Spleen (tissue), 11 donors: Measurements from ENCODE around the gene CSNK2A1. TPM values are rescaled to one million over a fixed set of nuclear protein-coding genes. Genes with fewer than 3 reads are reported as not detected.
"Not testable (repeated sequence)": the region's sequence is repeated elsewhere in the genome, so short reads cannot be mapped to it uniquely, and the experiment has no call there.

Experiments used
- DNase-seq: peaks from one replicate; pipeline ENCODE4 v3.0.0-alpha.2; 2020
- H3K27ac ChIP-seq, 8 donors: fragments of 200-600 bp; sonication (generic) in 7 of 8; 1 replicate in 4 of 8; 2 replicates in 4 of 8; pipeline versions ENCODE4 v1.5.0 to v1.8.0; 2016 to 2021; ENCODE audit warnings: inconsistent platforms in 4 of 8, mild to moderate bottlenecking in 4 of 8, moderate library complexity in 1 of 8
- H3K27me3 ChIP-seq, 7 donors: fragments of 200-600 bp; sonication (generic) in 6 of 7; replicated peaks in 1 of 7; 1 replicate in 4 of 7; 2 replicates in 3 of 7; pipeline versions ENCODE4 v1.5.0 to v1.8.0; 2016 to 2021; ENCODE audit warnings: inconsistent platforms in 3 of 7, mild to moderate bottlenecking in 1 of 7
- H3K36me3 ChIP-seq, 6 donors: fragments of 200-600 bp; sonication (generic) in 5 of 6; 1 replicate in 4 of 6; 2 replicates in 2 of 6; pipeline versions ENCODE4 v1.5.0 to v1.8.0; 2016 to 2021; ENCODE audit warnings: inconsistent platforms in 2 of 6
- H3K4me1 ChIP-seq, 6 donors: fragments of 200-600 bp; sonication (generic) in 5 of 6; 1 replicate in 3 of 6; 2 replicates in 3 of 6; pipeline versions ENCODE4 v1.5.0 to v1.8.0; 2016 to 2021; ENCODE audit warnings: inconsistent platforms in 3 of 6
- H3K4me3 ChIP-seq, 8 donors: fragments of 200-600 bp; sonication (generic) in 7 of 8; 1 replicate in 4 of 8; 2 replicates in 4 of 8; pipeline versions ENCODE4 v1.5.0 to v1.8.0; 2016 to 2021; ENCODE audit warnings: inconsistent platforms in 4 of 8, mild to moderate bottlenecking in 4 of 8, moderate library complexity in 2 of 8
- H3K9me3 ChIP-seq, 8 donors: fragments of 200-600 bp; sonication (generic) in 7 of 8; 1 replicate in 4 of 8; 2 replicates in 4 of 8; pipeline versions ENCODE4 v1.5.0 to v1.8.0; 2016 to 2021; ENCODE audit warnings: inconsistent platforms in 4 of 8
- POLR2A ChIP-seq, 3 donors: fragments of 450-650 bp; IDR thresholded peaks; one replicate each; pipeline ENCODE4 v1.5.1; 2017; ENCODE audit warnings: antibody characterized with exemption in 3 of 3, mild to moderate bottlenecking in 1 of 3
- POLR2AphosphoS5 ChIP-seq, 3 donors: sonication (generic); formaldehyde crosslinking; IDR thresholded peaks; one replicate each; pipeline ENCODE4 v1.5.1; 2017; ENCODE audit warnings: antibody characterized with exemption in 3 of 3
- WGBS, 5 donors: extraction: QIAGEN DNeasy Blood & Tissue Kit in 3 of 5; methylation state at CpG; one replicate each; pipeline versions ENCODE4 v1.1.5 to v1.1.7; 2013 to 2018; 5-methylcytosine and 5-hydroxymethylcytosine counted together
- intact Hi-C: fragments of 100-400 bp; cut with DNase I; formaldehyde crosslinking; loops from one replicate; pipeline ENCODE4 v1.15.0; 2023; ENCODE audit warnings: low total_unique reads
- polyA plus RNA-seq, 3 donors: library from polyadenylated mRNA; stranded (reverse); fragments of 200-250 nt; gene quantifications; one replicate each; pipeline ENCODE4 v1.2.1, GENCODE V29; 2013
- total RNA-seq, 7 donors: library from RNA; depleted of rRNA in 3 of 7; stranded (reverse); fragments of >200 nt in 3 of 7; fragmentation: NEBNext Ultra II Directional in 4 of 7; extraction: Animal tissue kit (Norgen Biotek cat#: 25700) in 4 of 7; gene quantifications; one replicate each; pipeline versions ENCODE4 v1.1.0 to v1.2.1, GENCODE V29; 2016 to 2021
- TF ChIP-seq, protein P1 (sequence below), 11 experiments: fragments of 200-600 bp in 7 of 11; fragments of 450-650 bp in 4 of 11; sonication (generic) in 4 of 11; IDR thresholded peaks in 8 of 11; conservative IDR thresholded peaks in 3 of 11; 1 replicate in 7 of 11; 2 replicates in 4 of 11; pipeline versions ENCODE4 v1.4.0 to v1.8.0; 2016 to 2021; ENCODE audit warnings: antibody characterized with exemption in 11 of 11, inconsistent platforms in 4 of 11, mild to moderate bottlenecking in 1 of 11
- donor health status: healthy with polysubstance abuse.
- donor health status: DM: no; HTN: no; CAD: no; lungs with moderate emphysema.
- donor health status: DM: no; HTN: no; CAD: no.
- donor health status: Bipolar disorder and iron deficiency.
- donor health status: healthy.
- donor health status: DM: no; HTN: no; CAD: no.
- donor health status: DM: yes; HTN: yes; CAD: no.

The CSNK2A1 gene
- total and polyA plus RNA-seq, 10 donors = 16.4 to 92.9 (median 88.1) TPM

DNA sequence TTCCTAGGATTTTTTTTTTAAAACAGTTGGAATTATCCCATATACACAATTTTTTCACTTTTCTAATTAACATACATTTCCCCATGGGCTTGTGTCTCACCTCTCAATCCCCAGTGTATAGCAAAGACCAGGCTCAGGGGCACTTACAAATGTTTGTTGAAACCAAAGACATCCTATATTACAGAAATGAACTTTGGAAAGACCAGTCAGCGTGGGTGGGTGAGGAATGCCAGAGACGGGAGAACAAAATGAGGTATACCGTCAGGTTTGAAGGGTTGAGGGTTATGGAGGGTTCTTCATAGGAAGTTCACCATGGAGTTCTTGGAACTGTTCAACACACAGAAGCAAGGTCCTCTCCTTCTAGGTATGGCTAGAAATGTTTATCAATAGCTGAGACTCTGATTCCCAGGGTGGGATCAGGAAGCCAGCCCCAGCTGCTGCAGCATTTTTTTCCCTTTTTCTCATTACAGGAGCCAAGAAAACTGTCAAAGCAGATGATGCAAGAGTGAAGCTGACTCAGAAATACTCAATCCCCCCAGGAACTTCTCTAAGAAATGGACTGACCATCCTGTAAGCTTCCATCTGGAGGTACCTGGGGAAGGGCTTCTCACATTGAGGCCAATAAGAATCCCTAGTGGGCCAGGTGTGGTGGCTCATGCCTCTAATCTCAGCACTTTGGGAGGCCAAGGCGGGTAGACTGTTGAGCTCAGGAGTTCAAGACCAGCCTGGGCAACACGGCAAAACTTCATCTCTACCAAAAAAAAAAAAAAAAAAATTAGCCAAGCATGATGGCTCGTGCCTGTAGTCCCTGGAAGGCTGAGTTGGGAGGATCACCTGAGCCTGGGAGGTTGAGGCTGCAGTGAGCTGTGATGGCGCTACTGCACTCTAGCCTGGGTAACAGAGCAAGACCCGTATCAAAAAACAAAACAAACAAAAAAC is 65.3 kb downstream of the CSNK2A1 start:
- TF ChIP-seq POLR2AphosphoS5 (IDR thresholded peaks at IDR 0.05) (no peak), POLR2A (IDR thresholded peaks at IDR 0.05) (no peak)
- TF ChIP-seq, protein P1, sequence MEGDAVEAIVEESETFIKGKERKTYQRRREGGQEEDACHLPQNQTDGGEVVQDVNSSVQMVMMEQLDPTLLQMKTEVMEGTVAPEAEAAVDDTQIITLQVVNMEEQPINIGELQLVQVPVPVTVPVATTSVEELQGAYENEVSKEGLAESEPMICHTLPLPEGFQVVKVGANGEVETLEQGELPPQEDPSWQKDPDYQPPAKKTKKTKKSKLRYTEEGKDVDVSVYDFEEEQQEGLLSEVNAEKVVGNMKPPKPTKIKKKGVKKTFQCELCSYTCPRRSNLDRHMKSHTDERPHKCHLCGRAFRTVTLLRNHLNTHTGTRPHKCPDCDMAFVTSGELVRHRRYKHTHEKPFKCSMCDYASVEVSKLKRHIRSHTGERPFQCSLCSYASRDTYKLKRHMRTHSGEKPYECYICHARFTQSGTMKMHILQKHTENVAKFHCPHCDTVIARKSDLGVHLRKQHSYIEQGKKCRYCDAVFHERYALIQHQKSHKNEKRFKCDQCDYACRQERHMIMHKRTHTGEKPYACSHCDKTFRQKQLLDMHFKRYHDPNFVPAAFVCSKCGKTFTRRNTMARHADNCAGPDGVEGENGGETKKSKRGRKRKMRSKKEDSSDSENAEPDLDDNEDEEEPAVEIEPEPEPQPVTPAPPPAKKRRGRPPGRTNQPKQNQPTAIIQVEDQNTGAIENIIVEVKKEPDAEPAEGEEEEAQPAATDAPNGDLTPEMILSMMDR (IDR thresholded peaks at IDR 0.05 in 8 of 11, conservative IDR thresholded peaks at IDR 0.05 in 3 of 11) = no peak
- H3K4me3 ChIP-seq = no peak overlapping the region
- intact Hi-C loops = no loop called here
- H3K27ac ChIP-seq = no peak overlapping the region
- no peaks in the 10 kb centered on the region for H3K9me3 ChIP-seq
- H3K4me1 ChIP-seq = peaks cover 0 to 17% (median 3%) of the 10 kb centered on the region in 6 donors
- no peaks in the 10 kb centered on the region for H3K27me3 ChIP-seq
- no peak for DNase-seq
- 92 to 97% (median 94%) methylated on average over 8 of the region's 8 CpGs for WGBS, 5 donors
- peaks cover 0 to 71% (median 20%) of the 10 kb centered on the region in 6 donors for H3K36me3 ChIP-seq

- not testable (repeated sequence) for H3K4me3 ChIP-seq, DNase-seq
- WGBS, 5 donors = 90 to 98% (median 96%) methylated on average over 6 of the region's 6 CpGs
Observed at GRCh38 chr20:476561-477249, 66.9 kb downstream of the CSNK2A1 start.

GRCh38 chr20:475463-476357 is 67.9 kb downstream of the CSNK2A1 start:
- no peak overlapping the region for H3K27ac ChIP-seq
- intact Hi-C loops = no loop called here
- no peak for TF ChIP-seq POLR2A (IDR thresholded peaks at IDR 0.05)
- TF ChIP-seq, protein P1 (IDR thresholded peaks at IDR 0.05 in 8 of 11, conservative IDR thresholded peaks at IDR 0.05 in 3 of 11) = no peak
- no peak for TF ChIP-seq POLR2AphosphoS5 (IDR thresholded peaks at IDR 0.05)

More at GRCh38 chr20:476561-477249, 66.9 kb downstream of the CSNK2A1 start:
- H3K9me3 ChIP-seq, H3K27me3 ChIP-seq, intact Hi-C loops, H3K27ac ChIP-seq: not testable (repeated sequence)
- Histone ChIP-seq H3K4me1 (peaks cover 0 to 15% (median 3%) of the 10 kb centered on the region in 6 donors), H3K36me3 (peaks cover 0 to 57% (median 6%) of the 10 kb centered on the region in 6 donors)

GRCh38 chr20:474581-474980 is 69.0 kb downstream of the CSNK2A1 start:
- intact Hi-C loops = no loop called here
- H3K4me1 ChIP-seq = peaks cover 0 to 6% (median 1%) of the 10 kb centered on the region in 6 donors

More at GRCh38 chr20:475463-476357, 67.9 kb downstream of the CSNK2A1 start:
- H3K27me3 ChIP-seq = no peaks in the 10 kb centered on the region
- peaks cover 0 to 10% (median 3%) of the 10 kb centered on the region in 6 donors for H3K4me1 ChIP-seq
- H3K4me3 ChIP-seq = no peak overlapping the region
- no peak for DNase-seq
- H3K9me3 ChIP-seq = peaks cover 0 to under 1% (median 0%) of the 10 kb centered on the region in 8 donors
- 93 to 99% (median 95%) methylated on average over 6 of the region's 6 CpGs for WGBS, 5 donors
- peaks cover 0 to 47% (median 4%) of the 10 kb centered on the region in 6 donors for H3K36me3 ChIP-seq

More at GRCh38 chr20:474581-474980, 69.0 kb downstream of the CSNK2A1 start:
- Histone ChIP-seq H3K4me3 (no peak overlapping the region), H3K36me3 (peaks cover 0 to 40% (median 4%) of the 10 kb centered on the region in 6 donors), H3K27me3 (no peaks in the 10 kb centered on the region), H3K9me3 (peaks cover 0 to 7% (median 2%) of the 10 kb centered on the region in 8 donors), H3K27ac (no peak overlapping the region)
- no peak for DNase-seq
- WGBS, 5 donors = 92 to 98% (median 95%) methylated on average over 2 of the region's 2 CpGs
- no peak for TF ChIP-seq POLR2AphosphoS5 (IDR thresholded peaks at IDR 0.05)
- TF ChIP-seq, protein P1 (IDR thresholded peaks at IDR 0.05 in 8 of 11, conservative IDR thresholded peaks at IDR 0.05 in 3 of 11) = no peak
- no peak for TF ChIP-seq POLR2A (IDR thresholded peaks at IDR 0.05)
